HG02763 (cell line): ENCODE measurements around the gene MPND.
"Not testable (repeated sequence)": the region's sequence is repeated elsewhere in the genome, so short reads cannot be mapped to it uniquely, and the experiment has no call there.

Experiments used
- ATAC-seq: cut with Tn5 transposase; IDR thresholded peaks from one replicate; pipeline ENCODE4 v1.9.1; 2021; ENCODE audit warnings: mild to moderate bottlenecking, moderate library complexity; ENCODE audit not compliant: unreplicated experiment

Gene MPND

GRCh38 chr19:4345342-4346019 lies 2.1 kb downstream of the MPND start:
- ATAC-seq, result no peak

- no peak for ATAC-seq
These were observed 2.6 kb downstream of the MPND start for GRCh38 chr19:4346020-4346383.

DNA sequence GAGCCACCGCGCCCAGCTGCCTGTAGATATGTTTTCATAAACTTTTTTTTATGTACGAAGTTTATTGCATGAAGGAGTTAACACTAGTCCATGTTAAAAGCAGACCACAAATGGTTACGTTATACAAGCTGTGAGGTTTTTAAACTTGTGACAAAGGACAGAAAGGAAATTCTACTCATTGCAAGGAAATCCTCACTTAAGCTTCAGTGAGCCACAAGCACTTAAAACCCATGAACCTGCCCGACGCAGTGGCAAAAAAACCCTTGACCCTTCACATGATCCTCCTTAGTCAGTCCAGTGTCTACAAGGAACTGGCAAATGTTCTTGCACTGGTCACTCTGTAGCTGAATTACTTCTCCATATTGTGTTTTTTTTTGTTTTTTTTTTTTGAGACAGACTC lies 4.2 kb downstream of the MPND start:
- no peak for ATAC-seq

DNA sequence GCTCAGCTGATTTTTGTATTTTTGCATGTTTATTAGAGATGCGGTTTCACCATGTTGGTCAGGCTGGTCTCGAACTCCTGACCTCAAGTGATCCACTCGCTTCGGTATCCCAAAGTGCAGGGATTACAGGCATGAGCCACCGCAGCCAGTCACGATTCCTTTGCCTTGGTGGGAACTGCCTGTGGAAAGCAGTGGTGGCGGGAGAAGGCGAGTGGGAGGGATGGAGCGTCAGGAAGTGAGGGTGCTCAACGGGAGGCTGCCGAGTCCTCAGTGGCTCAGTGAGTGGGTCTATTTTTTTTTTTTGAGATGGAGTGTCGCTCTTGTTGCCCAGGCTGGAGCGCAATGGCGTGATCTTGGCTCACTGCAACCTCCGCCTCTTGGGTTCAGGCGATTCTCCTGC lies 5.9 kb downstream of the MPND start:
- not testable (repeated sequence) for ATAC-seq

DNA sequence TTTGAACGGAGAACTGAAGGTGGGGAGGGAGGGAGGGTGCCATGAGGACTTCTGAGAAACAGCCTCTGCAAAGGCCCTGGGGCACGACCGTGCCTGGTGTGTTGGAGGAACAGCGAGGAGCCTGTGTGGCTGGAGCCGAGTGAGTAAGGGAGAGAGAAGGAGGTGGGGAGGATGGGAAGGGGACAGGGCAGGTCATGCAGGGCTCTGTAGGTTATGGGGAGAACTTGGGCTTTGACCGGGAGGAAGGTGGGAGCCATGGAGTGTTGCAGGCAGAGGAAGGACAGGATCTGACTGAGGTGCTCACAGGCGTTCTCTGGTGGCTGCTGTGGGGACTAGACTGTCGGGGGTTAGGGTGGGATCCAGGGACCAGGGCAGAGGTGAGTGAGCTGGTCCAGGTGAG lies 6.7 kb downstream of the MPND start:
- no peak for ATAC-seq

- no peak for ATAC-seq
These were observed 7.4 kb downstream of the MPND start for GRCh38 chr19:4350726-4351125.

- no peak for ATAC-seq
These were observed 9.3 kb downstream of the MPND start for GRCh38 chr19:4352701-4353121.

DNA sequence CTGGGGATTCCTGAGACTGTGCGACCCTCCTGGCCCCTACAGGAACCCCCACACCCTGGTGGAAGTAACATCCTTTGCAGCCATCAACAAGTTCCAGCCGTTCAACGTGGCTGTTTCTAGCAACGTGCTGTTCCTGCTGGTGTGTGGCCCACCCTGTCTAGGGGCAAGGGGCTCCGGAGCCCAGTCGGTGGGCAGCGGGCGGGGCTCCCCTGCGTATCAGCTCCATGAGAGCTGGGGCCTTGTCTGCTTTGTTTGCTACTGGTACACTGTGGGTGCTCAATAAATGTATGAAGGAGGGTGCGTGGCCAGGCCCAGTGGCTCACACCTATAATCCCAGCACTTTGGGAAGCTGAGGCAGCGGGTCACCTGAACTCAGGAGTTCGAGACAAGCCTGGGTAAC lies 10.9 kb downstream of the MPND start:
- ATAC-seq, result no peak

DNA sequence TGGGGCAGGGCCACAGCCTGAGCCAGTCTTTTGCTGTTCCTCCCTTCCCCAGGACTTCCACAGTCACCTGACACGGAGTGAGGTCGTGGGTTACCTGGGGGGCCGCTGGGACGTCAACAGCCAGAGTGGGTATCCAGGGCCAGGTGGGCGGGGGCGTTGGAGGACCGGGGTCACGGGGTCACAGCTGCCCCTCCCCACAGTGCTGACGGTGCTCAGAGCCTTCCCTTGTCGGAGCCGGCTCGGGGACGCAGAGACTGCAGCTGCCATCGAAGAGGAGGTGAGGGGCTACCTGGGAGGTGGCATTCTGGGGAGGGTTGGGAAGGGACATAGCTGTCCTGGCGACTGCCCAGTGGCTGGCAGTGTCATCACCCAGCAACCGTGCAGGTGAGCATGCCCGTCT lies 11.5 kb downstream of the MPND start:
- no peak for ATAC-seq

DNA sequence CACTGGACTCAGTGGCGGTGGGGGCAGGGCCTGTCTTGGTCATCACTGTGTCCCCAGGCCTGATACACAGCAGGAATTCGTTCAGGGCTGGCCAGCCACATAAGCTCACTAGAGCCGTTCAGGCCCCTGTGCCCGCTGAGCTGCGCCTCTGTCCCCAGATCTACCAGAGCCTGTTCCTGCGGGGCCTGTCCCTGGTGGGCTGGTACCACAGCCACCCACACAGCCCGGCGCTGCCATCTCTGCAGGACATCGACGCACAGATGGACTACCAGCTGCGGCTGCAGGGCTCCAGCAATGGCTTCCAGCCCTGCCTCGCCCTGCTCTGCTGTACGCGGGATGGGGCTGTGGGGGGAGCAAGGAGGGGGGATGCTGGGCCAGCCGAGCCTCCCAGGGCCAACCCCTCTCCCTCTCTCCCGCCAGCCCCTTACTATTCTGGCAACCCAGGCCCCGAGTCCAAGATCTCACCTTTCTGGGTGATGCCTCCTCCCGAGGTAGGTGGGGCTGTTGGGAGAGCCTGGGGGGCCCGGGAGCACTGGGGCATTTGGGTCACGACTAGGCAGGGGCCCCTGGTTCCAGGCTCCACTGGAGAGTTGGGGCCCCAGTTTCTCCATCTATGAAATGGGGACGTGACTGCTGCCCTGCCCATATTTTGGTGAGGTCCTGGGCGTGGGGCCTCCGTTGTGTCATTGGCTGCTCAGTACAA lies 13.9 kb downstream of the MPND start:
- ATAC-seq, result no peak

DNA sequence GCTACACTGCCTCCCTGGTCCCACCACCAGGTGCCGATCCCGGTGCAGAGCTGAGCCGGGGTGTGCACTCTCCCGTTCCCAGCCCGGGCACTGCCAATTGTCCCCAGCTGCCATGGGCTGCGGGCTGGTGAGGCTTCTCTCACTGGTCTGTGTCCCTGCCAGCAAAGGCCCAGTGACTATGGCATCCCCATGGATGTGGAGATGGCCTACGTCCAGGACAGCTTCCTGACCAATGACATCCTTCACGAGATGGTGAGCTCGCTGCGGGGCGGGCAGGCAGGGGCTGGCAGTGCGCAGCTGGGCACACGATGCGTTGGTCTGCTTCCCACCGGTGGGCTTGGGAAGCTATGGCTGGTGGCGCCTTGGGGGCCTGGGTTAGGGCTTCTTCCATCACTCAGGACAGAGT lies 14.6 kb downstream of the MPND start:
- no peak for ATAC-seq

GRCh38 chr19:4358709-4359626 lies 15.6 kb downstream of the MPND start:
- ATAC-seq, result no peak

DNA sequence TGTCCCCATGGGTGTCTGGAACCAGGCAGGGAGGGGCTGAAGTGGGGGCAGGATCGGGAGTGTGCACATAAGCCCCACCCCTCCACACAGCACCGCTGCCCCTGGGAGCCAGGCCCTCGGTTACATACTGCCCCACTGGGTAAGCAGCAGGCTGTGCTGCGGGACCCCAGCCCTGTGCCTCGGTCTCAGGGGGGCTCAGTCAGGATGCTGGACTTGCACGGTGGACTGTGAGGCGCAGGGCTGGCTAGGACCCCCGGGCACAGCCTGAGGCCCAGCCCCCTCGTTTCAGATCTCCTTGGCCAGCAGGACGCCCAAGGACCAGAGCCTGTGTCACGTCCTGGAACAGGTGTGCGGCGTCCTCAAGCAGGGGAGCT lies 16.3 kb downstream of the MPND start:
- no peak for ATAC-seq

DNA sequence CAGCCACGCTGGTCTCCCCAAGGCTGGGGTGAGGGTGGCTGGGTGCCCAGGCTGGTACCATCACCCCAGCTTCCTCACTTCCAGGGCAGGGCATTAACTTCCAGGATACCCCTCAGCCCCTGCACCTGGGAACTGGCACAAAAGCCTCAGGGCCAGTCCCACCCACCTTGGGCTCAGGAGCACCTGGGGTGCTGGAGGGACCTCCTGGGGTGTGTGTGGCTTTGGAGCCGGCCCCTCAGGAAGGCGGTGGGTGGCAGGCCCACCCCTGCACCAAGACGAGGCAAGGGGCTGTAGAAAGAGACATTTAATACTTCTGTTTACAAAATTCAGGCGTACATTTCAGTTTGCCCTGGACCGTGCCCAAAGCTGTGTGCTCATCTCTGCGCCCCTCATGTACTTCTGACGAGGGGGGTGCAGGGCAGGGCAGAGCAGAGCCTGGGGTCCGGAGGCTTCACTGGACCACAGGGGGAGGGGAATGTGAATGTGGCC lies 16.8 kb downstream of the MPND start:
- no peak for ATAC-seq

- ATAC-seq, result no peak
These were observed 17.3 kb downstream of the MPND start for GRCh38 chr19:4360641-4361151.

DNA sequence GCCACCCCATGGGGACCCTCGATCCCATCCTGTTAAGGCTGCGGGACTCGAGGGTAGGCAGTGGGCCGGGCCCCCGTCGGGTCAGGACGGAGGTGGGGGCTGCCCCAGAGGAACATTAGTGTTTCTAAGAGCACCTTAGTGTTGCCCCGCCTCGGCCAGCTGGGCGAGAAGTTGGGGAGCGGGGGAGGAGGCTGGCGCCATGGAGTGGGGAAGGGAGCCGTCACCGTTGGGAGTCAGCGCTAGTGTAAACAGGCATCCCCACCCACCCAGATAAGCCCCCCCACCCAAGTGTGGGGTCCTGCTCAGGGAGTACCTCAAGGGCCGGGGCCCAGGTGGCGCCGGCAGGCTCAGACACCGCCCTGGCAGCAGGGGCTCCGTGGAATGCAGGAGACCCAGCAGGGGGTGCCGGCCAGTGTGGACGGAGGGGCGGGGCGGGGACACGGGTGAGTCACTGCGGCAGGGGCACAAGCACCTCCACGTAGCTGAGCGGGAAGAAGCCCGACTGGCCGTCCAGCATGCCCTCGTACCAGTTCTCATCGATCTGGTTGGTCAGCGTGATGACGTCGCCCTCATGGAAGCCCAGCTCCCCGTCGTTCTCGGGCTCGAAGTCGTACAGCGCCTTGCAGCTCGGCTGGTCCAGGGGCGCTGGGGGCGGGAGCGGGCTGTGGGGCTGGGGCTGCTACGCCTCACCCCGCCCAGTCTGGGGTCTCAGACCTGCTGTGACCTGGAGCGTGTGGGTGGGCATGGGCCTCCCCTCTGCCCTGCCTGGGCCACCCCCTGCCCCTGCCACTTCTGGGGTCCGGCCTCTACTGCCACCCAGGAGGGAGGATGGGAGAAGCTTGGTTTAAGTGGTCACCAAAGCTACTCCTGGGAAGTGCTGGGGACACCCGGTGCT lies 18.0 kb downstream of the MPND start:
- no peak for ATAC-seq

- no peak for ATAC-seq
These were observed 18.9 kb downstream of the MPND start for GRCh38 chr19:4362101-4362828.

DNA sequence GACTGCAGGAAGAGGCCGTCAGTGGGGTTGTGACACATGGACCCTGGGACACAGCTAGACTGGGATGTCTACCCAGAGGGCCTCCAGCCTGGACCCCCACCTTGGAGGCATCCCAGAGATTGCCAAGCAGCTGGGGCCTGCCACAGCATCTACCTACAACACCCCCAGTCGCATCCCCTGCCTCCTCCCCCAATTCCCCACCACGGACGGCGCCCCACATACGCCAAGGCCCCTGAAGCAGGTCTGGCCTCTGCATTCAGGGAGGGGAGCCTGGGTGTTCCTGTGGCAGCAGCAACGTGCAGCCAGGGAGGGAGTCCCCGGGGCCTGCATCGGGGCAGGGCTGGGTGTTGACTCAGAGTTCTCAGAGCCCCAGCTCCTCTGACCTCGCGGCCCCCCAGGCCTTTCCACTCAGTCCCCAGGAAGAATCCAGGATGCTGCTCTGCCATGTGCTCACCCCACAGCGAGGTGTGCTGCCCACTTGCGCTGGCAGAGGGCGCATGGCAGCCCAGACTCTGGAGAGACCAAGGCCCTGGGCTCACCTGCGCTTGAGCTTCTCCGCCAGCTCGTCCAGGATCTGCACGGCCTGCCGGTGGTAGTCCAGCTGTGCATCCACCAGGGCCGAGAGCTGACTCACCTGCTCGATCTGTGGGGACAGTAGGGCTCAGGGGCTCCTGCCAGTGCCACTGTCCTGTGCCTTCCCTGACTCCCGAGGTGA lies 19.6 kb downstream of the MPND start:
- no peak for ATAC-seq
